ENCODE results near the gene HACD1.

HACD1 gene

DNA sequence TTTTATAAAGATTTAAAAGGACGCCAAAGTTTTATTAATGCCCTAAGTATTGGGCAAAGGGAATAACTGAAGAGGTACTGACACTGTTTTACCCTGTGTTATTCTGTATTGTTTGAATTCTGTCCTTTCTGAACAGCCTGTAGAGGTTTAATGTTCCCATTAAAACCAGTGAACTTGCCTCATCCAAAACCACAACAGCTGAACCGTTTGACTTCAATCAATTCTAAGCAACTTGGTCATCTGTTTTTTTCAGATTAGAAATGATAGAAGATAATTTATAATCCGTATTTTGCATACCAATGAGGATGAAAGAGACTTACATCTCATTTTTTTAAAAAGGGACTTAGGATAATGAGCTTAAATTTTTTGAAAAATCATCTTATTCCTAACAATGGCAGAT lies 40.4 kb downstream of the HACD1 start:
- no peak overlapping the region for H3K4me3 ChIP-seq (ENCODE audit: low read depth in 1 of 2, low read length in 2 of 2)
- no peak overlapping the region for H3K27ac ChIP-seq (ENCODE audit: low read length)
- no peaks in the 10 kb centered on the region for H3K4me1 ChIP-seq (ENCODE audit: control insufficient read depth in 1 of 2, insufficient read depth in 2 of 2, low read length in 2 of 2)
- no peaks in the 10 kb centered on the region for H3K27me3 ChIP-seq (ENCODE audit: low read depth, low read length)
- no peaks in the 10 kb centered on the region for H3K36me3 ChIP-seq (ENCODE audit: control insufficient read depth in 1 of 2, insufficient read depth in 2 of 2, low read length in 2 of 2)
- no peaks in the 10 kb centered on the region for H3K9me3 ChIP-seq (ENCODE audit: control insufficient read depth in 1 of 2, low read length in 2 of 2)

DNA sequence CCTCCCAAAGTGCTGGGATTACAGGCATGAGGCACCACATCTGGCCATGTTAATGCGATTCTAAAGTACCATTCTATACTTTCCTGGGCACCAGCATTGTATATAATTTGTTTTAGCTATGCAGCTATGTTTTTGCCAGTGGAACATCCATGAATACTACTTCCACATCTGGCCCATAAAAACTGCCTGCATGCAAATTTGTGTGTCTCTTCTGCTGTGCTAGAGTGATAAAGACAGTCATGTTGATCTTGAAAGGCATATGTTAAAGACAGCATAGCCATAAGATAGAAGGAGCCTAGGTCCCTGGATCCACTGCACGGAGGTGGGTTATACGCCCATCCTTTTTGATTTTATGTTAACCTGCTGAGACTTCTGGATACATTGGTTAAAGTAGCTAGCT lies 52.3 kb downstream of the HACD1 start:
- no peaks in the 10 kb centered on the region for H3K4me1 ChIP-seq (ENCODE audit: control insufficient read depth in 1 of 2, insufficient read depth in 2 of 2, low read length in 2 of 2)

GRCh38 chr10:17563452-17563851 lies 53.7 kb downstream of the HACD1 start:
- Histone ChIP-seq H3K27ac (ENCODE audit: low read length) (no peak overlapping the region), H3K4me1 (ENCODE audit: control insufficient read depth in 1 of 2, insufficient read depth in 2 of 2, low read length in 2 of 2) (no peaks in the 10 kb centered on the region), H3K36me3 (ENCODE audit: control insufficient read depth in 1 of 2, insufficient read depth in 2 of 2, low read length in 2 of 2) (no peaks in the 10 kb centered on the region), H3K4me3 (ENCODE audit: low read depth in 1 of 2, low read length in 2 of 2) (no peak overlapping the region), H3K9me3 (ENCODE audit: control insufficient read depth in 1 of 2, low read length in 2 of 2) (no peaks in the 10 kb centered on the region), H3K27me3 (ENCODE audit: low read depth, low read length) (no peaks in the 10 kb centered on the region)

More for the DNA sequence above, 52.3 kb downstream of the HACD1 start:
- no peaks in the 10 kb centered on the region for H3K9me3 ChIP-seq (ENCODE audit: control insufficient read depth in 1 of 2, low read length in 2 of 2)
- no peak overlapping the region for H3K27ac ChIP-seq (ENCODE audit: low read length)
- H3K27me3 ChIP-seq (ENCODE audit: low read depth, low read length) = no peaks in the 10 kb centered on the region
- no peak overlapping the region for H3K4me3 ChIP-seq (ENCODE audit: low read depth in 1 of 2, low read length in 2 of 2)
- H3K36me3 ChIP-seq (ENCODE audit: control insufficient read depth in 1 of 2, insufficient read depth in 2 of 2, low read length in 2 of 2) = no peaks in the 10 kb centered on the region

DNA sequence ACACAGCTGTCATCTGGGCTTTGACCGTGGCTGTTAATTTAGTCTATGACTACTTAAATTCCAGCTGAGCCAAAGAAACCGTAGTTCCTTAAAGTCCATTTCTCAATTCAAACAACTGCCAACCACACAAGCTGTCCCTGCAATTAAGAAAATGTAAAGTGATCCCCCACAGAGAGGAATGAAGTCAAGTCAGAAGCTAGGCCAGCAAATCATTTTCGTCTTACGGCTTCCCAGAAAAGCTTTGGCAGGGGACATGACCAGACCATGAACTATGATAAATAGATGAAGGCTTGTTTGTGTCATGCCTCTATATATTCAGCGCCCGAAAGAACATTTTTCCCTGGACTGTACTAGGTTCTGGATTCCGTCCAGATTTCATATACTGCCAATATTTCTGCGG lies 54.6 kb downstream of the HACD1 start:
- Histone ChIP-seq H3K27ac (ENCODE audit: low read length) (no peak overlapping the region), H3K27me3 (ENCODE audit: low read depth, low read length) (no peaks in the 10 kb centered on the region), H3K36me3 (ENCODE audit: control insufficient read depth in 1 of 2, insufficient read depth in 2 of 2, low read length in 2 of 2) (no peaks in the 10 kb centered on the region), H3K9me3 (ENCODE audit: control insufficient read depth in 1 of 2, low read length in 2 of 2) (no peaks in the 10 kb centered on the region), H3K4me3 (ENCODE audit: low read depth in 1 of 2, low read length in 2 of 2) (no peak overlapping the region), H3K4me1 (ENCODE audit: control insufficient read depth in 1 of 2, insufficient read depth in 2 of 2, low read length in 2 of 2) (no peaks in the 10 kb centered on the region)

GRCh38 chr10:17561111-17561510 lies 56.1 kb downstream of the HACD1 start:
- Histone ChIP-seq H3K27me3 (ENCODE audit: low read depth, low read length) (no peaks in the 10 kb centered on the region), H3K4me1 (ENCODE audit: control insufficient read depth in 1 of 2, insufficient read depth in 2 of 2, low read length in 2 of 2) (no peaks in the 10 kb centered on the region), H3K27ac (ENCODE audit: low read length) (no peak overlapping the region), H3K9me3 (ENCODE audit: control insufficient read depth in 1 of 2, low read length in 2 of 2) (no peaks in the 10 kb centered on the region), H3K4me3 (ENCODE audit: low read depth in 1 of 2, low read length in 2 of 2) (no peak overlapping the region), H3K36me3 (ENCODE audit: control insufficient read depth in 1 of 2, insufficient read depth in 2 of 2, low read length in 2 of 2) (no peaks in the 10 kb centered on the region)

GRCh38 chr10:17557459-17557858 lies 59.7 kb downstream of the HACD1 start:
- Histone ChIP-seq H3K27ac (ENCODE audit: low read length) (no peak overlapping the region), H3K4me1 (ENCODE audit: control insufficient read depth in 1 of 2, insufficient read depth in 2 of 2, low read length in 2 of 2) (no peaks in the 10 kb centered on the region), H3K4me3 (ENCODE audit: low read depth in 1 of 2, low read length in 2 of 2) (no peak overlapping the region), H3K27me3 (ENCODE audit: low read depth, low read length) (no peaks in the 10 kb centered on the region), H3K36me3 (ENCODE audit: control insufficient read depth in 1 of 2, insufficient read depth in 2 of 2, low read length in 2 of 2) (no peaks in the 10 kb centered on the region), H3K9me3 (ENCODE audit: control insufficient read depth in 1 of 2, low read length in 2 of 2) (no peaks in the 10 kb centered on the region)

GRCh38 chr10:17548770-17549169 lies 68.4 kb downstream of the HACD1 start:
- no peak overlapping the region for H3K4me3 ChIP-seq (ENCODE audit: low read depth in 1 of 2, low read length in 2 of 2)
- H3K4me1 ChIP-seq (ENCODE audit: control insufficient read depth in 1 of 2, insufficient read depth in 2 of 2, low read length in 2 of 2) = no peaks in the 10 kb centered on the region
- no peaks in the 10 kb centered on the region for H3K27me3 ChIP-seq (ENCODE audit: low read depth, low read length)
- H3K27ac ChIP-seq (ENCODE audit: low read length) = no peak overlapping the region
- H3K9me3 ChIP-seq (ENCODE audit: control insufficient read depth in 1 of 2, low read length in 2 of 2) = no peaks in the 10 kb centered on the region
- no peaks in the 10 kb centered on the region for H3K36me3 ChIP-seq (ENCODE audit: control insufficient read depth in 1 of 2, insufficient read depth in 2 of 2, low read length in 2 of 2)

DNA sequence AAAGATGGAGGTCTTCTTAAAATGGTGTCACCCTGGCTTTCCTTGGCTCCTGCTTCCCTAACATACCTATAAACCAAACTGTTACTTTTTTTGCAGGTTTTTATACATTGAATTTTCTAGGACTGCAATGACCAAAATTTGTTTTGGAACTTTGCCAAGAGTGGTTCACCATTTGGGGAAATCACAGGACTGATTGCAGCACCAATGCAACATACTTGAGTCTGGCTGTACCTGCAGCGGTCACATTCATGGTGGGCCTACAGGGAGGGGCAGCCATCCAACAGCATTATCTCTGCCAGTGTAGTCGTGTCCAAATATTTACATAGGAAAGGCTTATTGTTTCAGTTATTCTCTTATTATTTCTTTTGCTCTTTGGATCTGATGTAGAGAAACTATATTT lies 69.0 kb downstream of the HACD1 start:
- Histone ChIP-seq H3K9me3 (ENCODE audit: control insufficient read depth in 1 of 2, low read length in 2 of 2) (no peaks in the 10 kb centered on the region), H3K4me1 (ENCODE audit: control insufficient read depth in 1 of 2, insufficient read depth in 2 of 2, low read length in 2 of 2) (no peaks in the 10 kb centered on the region), H3K27me3 (ENCODE audit: low read depth, low read length) (no peaks in the 10 kb centered on the region), H3K27ac (ENCODE audit: low read length) (no peak overlapping the region), H3K36me3 (ENCODE audit: control insufficient read depth in 1 of 2, insufficient read depth in 2 of 2, low read length in 2 of 2) (no peaks in the 10 kb centered on the region), H3K4me3 (ENCODE audit: low read depth in 1 of 2, low read length in 2 of 2) (no peak overlapping the region)

DNA sequence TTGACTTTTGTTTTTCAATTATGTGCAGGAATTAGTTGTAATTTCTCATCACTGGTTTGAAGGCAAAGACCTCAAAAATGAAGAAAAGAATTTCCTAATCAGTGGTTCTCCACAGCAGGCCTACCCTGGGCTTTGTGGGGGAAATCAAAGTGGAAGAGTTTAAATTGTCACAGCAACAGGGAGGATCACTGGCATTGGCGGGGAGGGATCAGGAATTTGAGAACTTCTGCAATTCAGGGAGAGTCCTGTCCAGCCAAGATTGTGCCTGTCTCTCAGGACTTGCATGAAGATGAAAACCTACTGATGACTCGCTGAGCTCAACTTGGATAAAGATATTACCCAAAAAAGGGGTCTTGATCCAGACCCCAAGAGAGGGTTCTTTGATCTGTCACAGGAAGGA lies 70.1 kb downstream of the HACD1 start:
- no peaks in the 10 kb centered on the region for H3K27me3 ChIP-seq (ENCODE audit: low read depth, low read length)

GRCh38 chr10:17544465-17544864 lies 72.7 kb downstream of the HACD1 start:
- Histone ChIP-seq H3K4me1 (ENCODE audit: control insufficient read depth in 1 of 2, insufficient read depth in 2 of 2, low read length in 2 of 2) (no peaks in the 10 kb centered on the region), H3K27me3 (ENCODE audit: low read depth, low read length) (no peaks in the 10 kb centered on the region), H3K36me3 (ENCODE audit: control insufficient read depth in 1 of 2, insufficient read depth in 2 of 2, low read length in 2 of 2) (no peaks in the 10 kb centered on the region), H3K4me3 (ENCODE audit: low read depth in 1 of 2, low read length in 2 of 2) (no peak overlapping the region), H3K9me3 (ENCODE audit: control insufficient read depth in 1 of 2, low read length in 2 of 2) (no peaks in the 10 kb centered on the region), H3K27ac (ENCODE audit: low read length) (no peak overlapping the region)

More for the DNA sequence above, 70.1 kb downstream of the HACD1 start:
- H3K9me3 ChIP-seq (ENCODE audit: control insufficient read depth in 1 of 2, low read length in 2 of 2) = no peaks in the 10 kb centered on the region
- no peaks in the 10 kb centered on the region for H3K36me3 ChIP-seq (ENCODE audit: control insufficient read depth in 1 of 2, insufficient read depth in 2 of 2, low read length in 2 of 2)
- H3K4me3 ChIP-seq (ENCODE audit: low read depth in 1 of 2, low read length in 2 of 2) = no peak overlapping the region
- no peak overlapping the region for H3K27ac ChIP-seq (ENCODE audit: low read length)
- H3K4me1 ChIP-seq (ENCODE audit: control insufficient read depth in 1 of 2, insufficient read depth in 2 of 2, low read length in 2 of 2) = no peaks in the 10 kb centered on the region

Measured in muscle layer of duodenum (tissue), 2 donors.